Mesendoderm (in vitro differentiated cells): ENCODE measurements around the gene NKAIN4.
A peak's percentile ranks its signal among the peaks of the same experiment; 100 is the strongest.

Experiments used
- DNase-seq: peaks from one replicate; pipeline ENCODE4 v3.0.0; 2013
- H2AK5ac ChIP-seq: 2 replicates; pipeline ENCODE4 v1.6.1; 2013; ENCODE audit warnings: low read length, inconsistent platforms
- H2BK120ac ChIP-seq: 2 replicates; pipeline ENCODE4 v1.6.1; 2013; ENCODE audit warnings: low read depth, mild to moderate bottlenecking, low read length, moderate library complexity, mixed read lengths
- H2BK15ac ChIP-seq: replicated peaks from 2 replicates; pipeline ENCODE4 v1.6.1; 2013; ENCODE audit warnings: low read depth, mild to moderate bottlenecking, moderate library complexity
- H2BK5ac ChIP-seq: 2 replicates; pipeline ENCODE4 v1.6.1; 2013; ENCODE audit warnings: low read length, inconsistent platforms
- H3K18ac ChIP-seq: 2 replicates; pipeline ENCODE4 v1.6.1; 2013; ENCODE audit warnings: mild to moderate bottlenecking, low read length, mixed read lengths
- H3K23ac ChIP-seq: one replicate; pipeline ENCODE4 v1.6.1; 2013; ENCODE audit warnings: low read length
- H3K27ac ChIP-seq: 2 replicates; pipeline ENCODE4 v1.5.1; 2013; ENCODE audit warnings: low read depth, mild to moderate bottlenecking, inconsistent platforms, low read length, moderate library complexity
- H3K27me3 ChIP-seq: 2 replicates; pipeline ENCODE4 v1.6.1; 2013; ENCODE audit warnings: low read length, control low read depth, mild to moderate bottlenecking, inconsistent platforms; ENCODE audit not compliant: insufficient read depth, poor library complexity
- H3K36me3 ChIP-seq: 2 replicates; pipeline ENCODE4 v1.6.1; 2013; ENCODE audit warnings: low read length, inconsistent platforms; ENCODE audit not compliant: control insufficient read depth, insufficient read depth
- H3K4ac ChIP-seq: one replicate; pipeline ENCODE4 v1.6.1; 2013; ENCODE audit warnings: low read depth, mild to moderate bottlenecking, low read length, moderate library complexity
- H3K4me1 ChIP-seq: 2 replicates; pipeline ENCODE4 v1.6.1; 2013; ENCODE audit warnings: low read depth, low read length, inconsistent platforms; ENCODE audit not compliant: control insufficient read depth
- H3K4me2 ChIP-seq: 2 replicates; pipeline ENCODE4 v1.6.1; 2013; ENCODE audit warnings: low read length
- H3K4me3 ChIP-seq: 2 replicates; pipeline ENCODE4 v1.5.1; 2013; ENCODE audit warnings: mild to moderate bottlenecking, low read length
- H3K56ac ChIP-seq: one replicate; pipeline ENCODE4 v1.6.1; 2013; ENCODE audit warnings: low read length
- H3K79me1 ChIP-seq: 2 replicates; pipeline ENCODE4 v1.6.1; 2013; ENCODE audit warnings: low read length, inconsistent platforms
- H3K79me2 ChIP-seq: 2 replicates; pipeline ENCODE4 v1.6.1; 2013; ENCODE audit warnings: mild to moderate bottlenecking, low read length; ENCODE audit not compliant: control insufficient read depth, insufficient read depth
- H3K9ac ChIP-seq: 2 replicates; pipeline ENCODE4 v1.6.1; 2013; ENCODE audit warnings: low read length, inconsistent platforms
- H4K5ac ChIP-seq: one replicate; pipeline ENCODE4 v1.6.1; 2013; ENCODE audit warnings: low read length
- H4K8ac ChIP-seq: one replicate; pipeline ENCODE4 v1.6.1; 2013; ENCODE audit warnings: low read depth, mild to moderate bottlenecking, control low read depth, low read length, moderate library complexity
- WGBS: extraction: QIAGEN DNeasy Blood & Tissue Kit; methylation state at CpG from one replicate; pipeline ENCODE4 v1.1.7; 2013; ENCODE audit warnings: low lambda C conversion rate, missing lambda C conversion rate; ENCODE audit not compliant: insufficient coverage; ENCODE audit errors: extremely low coverage; 5-methylcytosine and 5-hydroxymethylcytosine counted together

The NKAIN4 gene

DNA sequence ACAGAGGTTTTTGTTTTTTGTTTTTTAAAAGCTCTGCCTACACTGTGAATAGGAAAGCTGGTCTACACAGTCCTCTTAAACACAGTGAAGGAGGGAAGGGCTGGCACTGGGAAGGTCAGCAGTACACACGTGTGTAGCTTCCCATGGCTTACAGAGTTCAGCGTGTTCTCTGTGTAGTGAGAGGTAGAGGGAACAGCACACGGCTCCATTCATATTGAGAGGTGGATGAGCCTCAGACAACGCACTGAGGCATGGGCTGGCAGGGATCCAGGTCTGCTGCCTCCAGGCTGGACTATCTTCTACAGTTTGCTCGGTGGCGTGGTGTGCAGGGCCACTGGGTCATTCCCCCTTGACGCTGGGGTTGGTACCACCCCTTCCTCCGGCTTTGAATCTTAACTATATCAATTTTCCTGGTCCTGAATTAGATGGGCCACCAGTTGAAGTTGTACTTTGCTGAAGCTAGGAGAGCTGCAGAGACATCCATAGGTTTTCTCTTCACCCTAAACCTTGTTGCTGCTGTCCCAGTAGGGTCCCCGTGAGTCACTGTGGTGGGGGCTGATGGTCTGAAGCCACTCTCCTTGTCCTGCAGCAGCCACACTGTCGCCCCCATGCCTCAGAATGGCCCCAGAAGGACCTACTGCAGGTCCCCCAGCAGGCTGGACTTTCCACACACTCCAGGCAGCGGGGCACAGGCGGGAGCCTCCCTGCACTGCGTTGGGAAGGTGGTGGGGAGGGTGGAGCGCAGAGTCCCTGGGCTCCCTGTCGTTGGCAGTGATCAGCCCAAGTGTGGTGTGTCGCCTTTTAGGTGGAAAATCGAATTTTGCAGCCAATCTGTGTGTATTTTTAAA is 20.3 kb upstream of the NKAIN4 start:
- peaks cover 7% of the 10 kb centered on the region for H3K36me3 ChIP-seq
- H3K79me2 ChIP-seq = peaks cover 34% of the 10 kb centered on the region
- no peak overlapping the region for H2AK5ac ChIP-seq
- H4K5ac ChIP-seq = no peak overlapping the region
- peaks cover 16% of the 10 kb centered on the region for H3K79me1 ChIP-seq
- no peak overlapping the region for H2BK5ac ChIP-seq
- H3K56ac ChIP-seq = peak overlapping the region; percentile 56
- peaks cover 2% of the 10 kb centered on the region for H3K4me1 ChIP-seq
- no peak overlapping the region for H3K27ac ChIP-seq
- no peak overlapping the region for H3K9ac ChIP-seq
- H2BK15ac ChIP-seq = no peak overlapping the region
- no peak overlapping the region for H3K4me2 ChIP-seq
- no peak overlapping the region for H4K8ac ChIP-seq
- no peak overlapping the region for H3K4ac ChIP-seq
- H3K27me3 ChIP-seq = no peaks in the 10 kb centered on the region
- WGBS = no CpG with 5 or more reads among the region's 17 CpGs
- DNase-seq = no peak
- H3K23ac ChIP-seq = no peak overlapping the region
- no peak overlapping the region for H2BK120ac ChIP-seq
- H3K18ac ChIP-seq = no peak overlapping the region
- no peak overlapping the region for H3K4me3 ChIP-seq

DNA sequence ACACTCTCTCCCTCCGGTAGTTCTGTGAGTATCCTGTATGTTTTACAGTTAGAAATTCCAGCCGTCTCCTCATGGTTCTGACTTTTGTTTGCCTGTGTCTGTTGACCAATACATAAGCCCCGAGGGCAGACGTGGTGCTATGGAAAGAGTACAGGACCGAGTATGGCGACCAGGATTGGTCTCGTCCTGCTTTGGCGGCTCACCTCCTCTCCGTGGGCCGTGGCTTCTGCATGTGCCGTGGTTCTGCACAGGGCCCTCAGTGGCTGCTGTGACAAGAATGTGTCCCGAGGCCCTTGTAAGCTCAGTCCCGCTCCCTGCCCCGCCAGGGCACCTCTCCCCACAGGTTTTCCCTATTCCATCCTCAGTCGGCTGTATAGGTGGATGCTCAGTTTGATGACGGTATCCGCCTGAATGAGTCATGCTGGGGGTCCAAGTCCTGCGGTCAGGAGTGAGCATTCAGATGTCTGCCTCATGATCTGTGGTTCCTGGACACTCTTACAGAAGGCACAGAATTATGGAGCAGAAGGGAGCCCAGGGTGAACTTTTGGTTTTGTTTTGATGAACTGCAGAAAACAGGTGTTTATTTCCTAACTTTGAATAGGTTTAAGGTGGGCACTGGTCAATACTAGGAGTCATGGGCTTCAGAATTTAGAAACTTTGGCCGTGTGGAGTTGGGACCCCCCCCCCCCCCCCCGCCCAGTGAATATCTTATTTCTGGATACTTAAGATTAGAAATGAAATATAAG is 19.5 kb upstream of the NKAIN4 start:
- Histone ChIP-seq H2BK120ac (no peak overlapping the region), H3K4me2 (peak overlapping the region; percentile 60), H3K79me2 (peaks cover 34% of the 10 kb centered on the region), H3K4ac (no peak overlapping the region), H2AK5ac (no peak overlapping the region), H4K5ac (no peak overlapping the region), H3K36me3 (peaks cover 6% of the 10 kb centered on the region), H3K9ac (peak overlapping the region; percentile 78), H3K4me1 (peaks cover 2% of the 10 kb centered on the region), H2BK15ac (no peak overlapping the region), H3K27ac (no peak overlapping the region), H3K79me1 (peaks cover 16% of the 10 kb centered on the region), H3K4me3 (peak overlapping the region; percentile 78), H3K23ac (no peak overlapping the region), H2BK5ac (no peak overlapping the region), H4K8ac (no peak overlapping the region), H3K18ac (no peak overlapping the region), H3K56ac (peak overlapping the region; percentile 68), H3K27me3 (no peaks in the 10 kb centered on the region)
- DNase-seq = no peak
- no CpG with 5 or more reads among the region's 20 CpGs for WGBS

DNA sequence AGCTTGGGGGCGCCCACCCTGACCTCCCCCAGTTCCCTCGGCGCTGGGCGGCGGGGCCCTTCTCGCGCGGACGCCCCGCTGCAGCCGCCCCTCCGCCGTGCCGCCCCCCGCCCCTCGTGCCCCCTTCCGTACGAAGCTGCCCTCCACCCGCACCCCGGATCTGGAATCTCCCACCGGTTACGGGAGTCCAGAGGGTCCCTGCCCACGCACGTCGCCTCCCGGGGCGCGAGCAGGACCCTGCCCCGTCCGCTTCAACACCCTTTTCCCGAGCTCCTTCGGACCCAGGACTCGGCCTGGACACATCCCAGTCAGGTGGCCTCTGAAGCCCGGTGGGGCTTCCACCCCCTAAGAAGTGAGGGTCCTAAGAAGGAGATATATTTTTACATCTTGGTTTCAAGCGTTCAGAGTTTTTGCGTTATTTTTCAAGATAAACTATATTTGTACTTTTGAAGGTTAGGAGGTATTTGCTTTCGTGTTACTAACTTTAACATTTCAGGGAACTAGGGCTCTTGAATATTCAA is 18.9 kb upstream of the NKAIN4 start:
- DNase-seq = no peak
- H3K4ac ChIP-seq = peak overlapping the region; percentile 92
- no peak overlapping the region for H3K27ac ChIP-seq

DNA sequence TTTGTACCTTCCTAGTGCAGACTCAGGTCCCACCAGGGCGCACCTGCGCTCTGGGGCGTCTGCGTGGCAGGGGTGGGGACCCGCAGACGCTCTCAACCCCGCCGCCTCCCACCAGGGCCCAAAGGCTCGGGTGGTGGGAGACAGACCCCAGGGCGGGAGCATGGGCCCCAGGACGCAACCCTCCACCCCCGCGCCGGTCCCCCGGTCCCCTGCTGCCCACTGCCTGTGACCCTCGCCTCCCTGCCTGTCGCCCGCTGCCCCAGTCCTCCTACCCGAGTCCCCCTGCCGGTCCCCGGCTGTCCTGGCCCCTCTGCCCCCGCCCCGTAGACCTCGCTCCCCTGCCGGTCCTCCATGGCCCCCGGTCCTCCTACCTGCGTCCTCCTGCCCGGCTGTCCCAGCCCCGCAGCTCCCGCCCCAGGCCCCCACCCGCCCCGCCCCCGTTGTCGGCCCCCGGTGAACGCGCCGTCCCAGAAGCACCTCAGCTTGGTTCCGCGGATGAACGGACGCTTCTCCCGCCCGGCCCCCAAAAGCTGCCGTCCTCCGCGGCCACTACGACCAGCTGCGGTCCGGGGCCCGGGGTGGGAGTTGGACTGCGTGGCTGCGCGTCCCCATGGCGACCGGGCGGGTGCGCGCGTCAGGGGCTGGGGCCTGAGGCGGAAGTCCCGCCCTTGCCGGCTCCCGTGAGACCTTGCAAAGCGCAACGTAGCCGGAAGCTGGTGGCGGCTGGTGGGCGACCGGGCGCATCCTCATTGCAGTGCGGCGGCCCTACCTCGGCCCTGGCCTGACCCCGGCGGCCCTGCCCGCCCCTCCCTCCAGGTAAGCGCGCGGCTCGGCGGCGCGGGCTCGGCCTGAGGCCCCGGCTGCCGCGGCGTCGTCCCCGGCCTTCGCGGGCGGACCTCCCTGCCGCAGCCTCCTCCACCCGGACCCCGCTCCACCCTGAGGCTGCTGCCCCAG is 18.1 kb upstream of the NKAIN4 start, which contains the start of gene ARFGAP1:
ARFGAP1 (plus strand) TSS at position 709 of the 954 bp plus-strand sequence. CDS start 2,768 bp downstream, outside the sequence.
- Histone ChIP-seq H3K56ac (peak within 1 kb of the TSS; percentile 92), H2AK5ac (no peak within 1 kb of the TSS), H2BK120ac (peak within 1 kb of the TSS; percentile 16), H3K27ac (no peak within 1 kb of the TSS), H3K23ac (no peak within 1 kb of the TSS), H4K5ac (no peak within 1 kb of the TSS), H2BK5ac (no peak within 1 kb of the TSS), H3K9ac (peak within 1 kb of the TSS; percentile 78), H3K79me2 (peaks cover 34% of the 10 kb centered on the region), H3K27me3 (no peaks in the 10 kb centered on the region), H3K4me2 (peak within 1 kb of the TSS; percentile 60), H3K4me3 (peak within 1 kb of the TSS; percentile 78), H4K8ac (no peak within 1 kb of the TSS), H3K18ac (peak within 1 kb of the TSS; percentile 70), H3K36me3 (peaks cover 2% of the 10 kb centered on the region), H2BK15ac (no peak within 1 kb of the TSS), H3K79me1 (peaks cover 14% of the 10 kb centered on the region), H3K4ac (peak within 1 kb of the TSS; percentile 92), H3K4me1 (peaks cover 2% of the 10 kb centered on the region)
- no CpG with 5 or more reads among the region's 97 CpGs for WGBS
- peak; percentile 94 for DNase-seq

More for the DNA sequence above, 18.9 kb upstream of the NKAIN4 start:
- Histone ChIP-seq H2BK5ac (no peak overlapping the region), H3K36me3 (peaks cover 4% of the 10 kb centered on the region), H2BK15ac (no peak overlapping the region), H3K9ac (peak overlapping the region; percentile 78), H4K8ac (no peak overlapping the region), H3K27me3 (no peaks in the 10 kb centered on the region), H4K5ac (no peak overlapping the region), H3K4me3 (peak overlapping the region; percentile 78), H3K23ac (no peak overlapping the region), H3K4me1 (peaks cover 2% of the 10 kb centered on the region), H2BK120ac (peak overlapping the region; percentile 16), H2AK5ac (no peak overlapping the region), H3K56ac (peak overlapping the region; percentile 91), H3K18ac (peak overlapping the region; percentile 70), H3K4me2 (peak overlapping the region; percentile 60), H3K79me2 (peaks cover 34% of the 10 kb centered on the region), H3K79me1 (peaks cover 16% of the 10 kb centered on the region)
- no CpG with 5 or more reads among the region's 37 CpGs for WGBS

DNA sequence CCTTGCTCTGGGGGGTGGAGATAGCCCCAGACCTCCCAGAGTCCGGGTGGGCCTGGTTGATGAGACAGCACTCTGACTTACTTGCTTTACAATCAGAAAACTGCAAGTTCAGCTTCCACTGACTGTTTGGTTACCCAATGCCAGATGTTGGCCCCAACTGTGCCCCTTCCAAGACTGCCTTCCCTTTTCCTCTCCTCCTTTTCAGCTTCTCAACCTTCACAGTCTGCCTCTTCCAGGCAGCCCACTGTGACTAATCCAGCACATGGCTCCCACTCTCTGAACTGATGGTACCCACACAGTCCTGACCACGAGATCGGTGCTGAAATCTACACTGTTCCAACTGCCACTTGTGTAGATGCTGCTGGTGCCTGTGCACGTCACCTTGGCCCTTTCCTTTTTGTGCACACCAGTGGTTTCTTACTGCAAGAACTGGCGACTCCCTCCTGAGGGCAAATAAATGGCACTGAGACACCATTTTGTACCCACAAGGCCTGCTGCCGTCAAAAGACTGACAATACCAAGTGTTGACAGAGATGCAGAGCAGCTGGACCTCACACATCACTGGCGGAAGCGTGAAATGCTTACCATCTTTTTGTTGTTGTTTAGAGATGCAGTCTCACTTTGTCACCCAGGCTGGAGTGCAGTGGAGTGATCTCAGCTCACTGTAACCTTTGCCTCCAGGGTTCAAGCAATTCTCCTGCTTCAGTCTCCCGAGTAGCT is 16.5 kb upstream of the NKAIN4 start:
- no CpG with 5 or more reads among the region's 9 CpGs for WGBS
- Histone ChIP-seq H2AK5ac (no peak overlapping the region), H3K27ac (no peak overlapping the region), H4K5ac (no peak overlapping the region), H4K8ac (no peak overlapping the region), H3K4me2 (no peak overlapping the region), H3K79me1 (peaks cover 11% of the 10 kb centered on the region), H2BK15ac (no peak overlapping the region), H3K36me3 (no peaks in the 10 kb centered on the region), H3K23ac (no peak overlapping the region), H2BK5ac (no peak overlapping the region), H2BK120ac (no peak overlapping the region), H3K4me3 (no peak overlapping the region), H3K9ac (no peak overlapping the region), H3K79me2 (peaks cover 28% of the 10 kb centered on the region), H3K4ac (no peak overlapping the region), H3K18ac (no peak overlapping the region), H3K27me3 (no peaks in the 10 kb centered on the region), H3K56ac (no peak overlapping the region), H3K4me1 (peaks cover 2% of the 10 kb centered on the region)
- no peak for DNase-seq
